H1 (cell line): ENCODE results near the gene CDH2. TPM values are rescaled to one million over a fixed set of nuclear protein-coding genes. Genes with fewer than 3 reads are reported as not detected.
A peak's percentile ranks its signal among the peaks of the same experiment; 100 is the strongest.

Experiments
- CTCF ChIA-PET: fragments of 300-600 bp; sonication (Branson Sonifier 250); formaldehyde crosslinking; loops from one replicate; lab custom pipeline; 2021; ENCODE audit not compliant: partially characterized antibody; lab: Charles Lee
- POLR2A ChIA-PET: fragments of 300-600 bp; sonication (Branson Sonifier 250); formaldehyde crosslinking; loops from one replicate; lab custom pipeline; 2021; ENCODE audit warnings: inconsistent platforms; ENCODE audit not compliant: partially characterized antibody; lab: Charles Lee
- DNase-seq, 2 experiments: peaks; one replicate each; pipeline versions ENCODE4 v3.0.0 to v3.0.0-alpha.2; 2010 to 2022; ENCODE audit warnings: low spot score in 2 of 2, low read depth in 1 of 2, mixed read lengths in 1 of 2
- FAIRE-seq: peaks from 2 replicates; lab custom pipeline; 2011; peaks lifted over from hg19 to GRCh38; lab: Jason Lieb, UNC
- H2AFZ ChIP-seq: 2 replicates; pipeline ENCODE4 v1.8.1; 2012; ENCODE audit warnings: low read length, inconsistent platforms
- H2AK5ac ChIP-seq: 2 replicates; pipeline ENCODE4 v1.6.1; 2013; ENCODE audit warnings: low read depth, low read length
- H2BK120ac ChIP-seq: replicated peaks from 2 replicates; pipeline ENCODE3; 2013; ENCODE audit warnings: low read depth, low read length, inconsistent platforms
- H2BK12ac ChIP-seq: 2 replicates; pipeline ENCODE4 v1.6.1; 2013; ENCODE audit warnings: low read depth, low read length
- H2BK15ac ChIP-seq: 2 replicates; pipeline ENCODE4 v1.6.1; 2013; ENCODE audit warnings: low read length
- H2BK20ac ChIP-seq: 2 replicates; pipeline ENCODE4 v1.6.1; 2013; ENCODE audit warnings: low read length
- H2BK5ac ChIP-seq: 2 replicates; pipeline ENCODE4 v1.6.1; 2013; ENCODE audit warnings: low read depth, low read length
- H3K14ac ChIP-seq: 2 replicates; pipeline ENCODE4 v1.6.1; 2013; ENCODE audit warnings: inconsistent platforms; ENCODE audit not compliant: insufficient read length
- H3K18ac ChIP-seq: 2 replicates; pipeline ENCODE4 v1.6.1; 2013; ENCODE audit warnings: low read length; ENCODE audit errors: extremely low read depth
- H3K23ac ChIP-seq: 2 replicates; pipeline ENCODE4 v1.6.1; 2013; ENCODE audit warnings: inconsistent platforms; ENCODE audit not compliant: insufficient read length
- H3K23me2 ChIP-seq: 2 replicates; pipeline ENCODE4 v1.6.1; 2013; ENCODE audit warnings: low read depth, low read length
- H3K27ac ChIP-seq: 2 replicates; pipeline ENCODE4 v1.6.1; 2011; ENCODE audit warnings: low read depth, low read length, inconsistent platforms
- H3K27me3 ChIP-seq, 4 experiments: replicated peaks in 1 of 4; 1 replicate in 1 of 4; 2 replicates in 3 of 4; pipeline versions ENCODE4 v1.6.1 to v1.8.1; 2011 to 2013; ENCODE audit warnings: low read length in 3 of 4, mild to moderate bottlenecking in 3 of 4, inconsistent platforms in 2 of 4, mixed read lengths in 2 of 4, moderate library complexity in 1 of 4; ENCODE audit not compliant: control insufficient read depth in 3 of 4, insufficient read depth in 3 of 4; ENCODE audit errors: extremely low read depth in 1 of 4
- H3K36me3 ChIP-seq, 4 experiments: 2 replicates each; pipeline versions ENCODE4 v1.6.1 to v1.8.1; 2011 to 2013; ENCODE audit warnings: mild to moderate bottlenecking in 4 of 4, low read length in 3 of 4, moderate library complexity in 2 of 4, control low read depth in 1 of 4, inconsistent platforms in 1 of 4; ENCODE audit not compliant: insufficient read depth in 4 of 4, control insufficient read depth in 2 of 4
- H3K4ac ChIP-seq: replicated peaks from 2 replicates; pipeline ENCODE3; 2013; ENCODE audit warnings: low read length, low read depth, mixed read lengths, inconsistent platforms; ENCODE audit not compliant: insufficient read length
- H3K4me1 ChIP-seq, 4 experiments: replicated peaks in 1 of 4; 1 replicate in 1 of 4; 2 replicates in 3 of 4; pipeline versions ENCODE4 v1.6.1 to v1.8.1; 2011 to 2013; ENCODE audit warnings: low read length in 3 of 4, inconsistent platforms in 2 of 4, mixed read lengths in 1 of 4; ENCODE audit not compliant: insufficient read depth in 4 of 4, control insufficient read depth in 3 of 4
- H3K4me2 ChIP-seq, 2 experiments: 2 replicates each; pipeline versions ENCODE4 v1.6.1 to v1.8.1; 2011 to 2013; ENCODE audit warnings: low read depth in 2 of 2, low read length in 2 of 2, control low read depth in 1 of 2, inconsistent platforms in 1 of 2, mild to moderate bottlenecking in 1 of 2; ENCODE audit not compliant: insufficient read depth in 1 of 2
- H3K4me3 ChIP-seq, 4 experiments: fragments of 200-600, 300-600 bp in 1 of 4; sonication (generic), shearing (Covaris generic), sonication (Bioruptor Twin) in 1 of 4; 2 replicates each; pipeline versions ENCODE4 v1.5.1 to v1.8.1; 2011 to 2016; ENCODE audit warnings: low read length in 4 of 4, low read depth in 3 of 4, control low read depth in 2 of 4, inconsistent platforms in 2 of 4, mild to moderate bottlenecking in 2 of 4, mixed read lengths in 1 of 4, moderate library complexity in 1 of 4; ENCODE audit not compliant: insufficient read depth in 2 of 4; ENCODE audit errors: extremely low read depth in 1 of 4
- H3K56ac ChIP-seq: replicated peaks from 2 replicates; pipeline ENCODE3; 2013; ENCODE audit warnings: low read depth, mild to moderate bottlenecking, mixed read lengths, low read length, inconsistent platforms; ENCODE audit not compliant: insufficient read length
- H3K79me1 ChIP-seq: 2 replicates; pipeline ENCODE4 v1.6.1; 2013; ENCODE audit warnings: low read depth, low read length, control low read depth
- H3K79me2 ChIP-seq, 2 experiments: 2 replicates each; pipeline versions ENCODE4 v1.6.1 to v1.8.1; 2012 to 2013; ENCODE audit warnings: low read length in 2 of 2, mild to moderate bottlenecking in 2 of 2, inconsistent platforms in 1 of 2; ENCODE audit not compliant: insufficient read depth in 2 of 2, control insufficient read depth in 1 of 2
- H3K9ac ChIP-seq, 4 experiments: replicated peaks in 1 of 4; 1 replicate in 1 of 4; 2 replicates in 3 of 4; pipeline versions ENCODE4 v1.6.1 to v1.8.1; 2011 to 2013; ENCODE audit warnings: low read depth in 3 of 4, low read length in 3 of 4, control low read depth in 2 of 4, mild to moderate bottlenecking in 2 of 4, moderate library complexity in 2 of 4, inconsistent platforms in 1 of 4; ENCODE audit errors: extremely low read depth in 1 of 4
- H3K9me3 ChIP-seq, 2 experiments: 2 replicates each; pipeline versions ENCODE4 v1.6.1 to v1.8.1; 2012 to 2013; ENCODE audit warnings: mild to moderate bottlenecking in 2 of 2, moderate library complexity in 2 of 2, control low read depth in 1 of 2, inconsistent platforms in 1 of 2, low read depth in 1 of 2, low read length in 1 of 2, mixed read lengths in 1 of 2; ENCODE audit not compliant: insufficient read depth in 2 of 2
- H4K20me1 ChIP-seq, 2 experiments: replicated peaks in 1 of 2; 2 replicates each; pipeline versions ENCODE3 to v1.8.1; 2011 to 2013; ENCODE audit warnings: inconsistent platforms in 2 of 2, low read length in 2 of 2, mild to moderate bottlenecking in 1 of 2; ENCODE audit not compliant: insufficient read depth in 2 of 2, control insufficient read depth in 1 of 2
- H4K5ac ChIP-seq: 2 replicates; pipeline ENCODE4 v1.6.1; 2013; ENCODE audit warnings: low read length, low read depth, mixed read lengths, inconsistent platforms; ENCODE audit not compliant: insufficient read length
- H4K8ac ChIP-seq: 2 replicates; pipeline ENCODE4 v1.8.0; 2013; ENCODE audit warnings: mild to moderate bottlenecking, moderate library complexity, low read length, inconsistent platforms; ENCODE audit not compliant: insufficient read depth; ENCODE audit errors: extremely low read depth
- H4K91ac ChIP-seq: replicated peaks from 2 replicates; pipeline ENCODE3; 2013; ENCODE audit warnings: low read length, mixed read lengths, inconsistent platforms; ENCODE audit not compliant: insufficient read length
- ASH2L ChIP-seq: fragments of 200-600, 300-600 bp; sonication (generic); IDR thresholded peaks from one replicate; pipeline ENCODE4 v1.7.1; 2017; ENCODE audit warnings: low read length
- ATF3 ChIP-seq: IDR thresholded peaks from 2 replicates; pipeline ENCODE4 v1.6.1; 2011; ENCODE audit warnings: low read depth, mild to moderate bottlenecking, low read length; ENCODE audit not compliant: insufficient read depth
- BRCA1 ChIP-seq: IDR thresholded peaks from 2 replicates; pipeline ENCODE4 v1.6.1; 2012; ENCODE audit warnings: low read depth, low read length, improper control_type of control experiment
- CBX8 ChIP-seq: fragments of 300-800, 300-1000 bp; sonication (generic); IDR thresholded peaks from 2 replicates; pipeline ENCODE4 v1.7.1; 2016; ENCODE audit warnings: low read depth, low read length, borderline replicate concordance
- CEBPB ChIP-seq: IDR thresholded peaks from 2 replicates; pipeline ENCODE4 v1.6.1; 2012; ENCODE audit warnings: low read depth, low read length
- CHD2 ChIP-seq: IDR thresholded peaks from 2 replicates; pipeline ENCODE4 v1.6.1; 2012; ENCODE audit warnings: low read length, improper control_type of control experiment
- GTF2F1 ChIP-seq: IDR thresholded peaks from 2 replicates; pipeline ENCODE4 v1.6.1; 2012; ENCODE audit warnings: low read depth, low read length, improper control_type of control experiment, borderline replicate concordance
- JUN ChIP-seq: IDR thresholded peaks from 2 replicates; pipeline ENCODE4 v1.6.1; 2011; ENCODE audit warnings: low read depth, mild to moderate bottlenecking, improper control_type of control experiment, low read length
- POLR2A ChIP-seq, 2 experiments: IDR thresholded peaks; 1 replicate in 1 of 2; 2 replicates in 1 of 2; pipeline ENCODE4 v1.6.1; 2011; ENCODE audit warnings: low read depth in 2 of 2, low read length in 2 of 2, mild to moderate bottlenecking in 2 of 2; ENCODE audit errors: control extremely low read depth in 1 of 2
- POLR2AphosphoS5 ChIP-seq: IDR thresholded peaks from 2 replicates; pipeline ENCODE4 v1.6.1; 2011; ENCODE audit warnings: low read depth, low read length
- SAP30 ChIP-seq: fragments of 300-600 bp; sonication (generic); IDR thresholded peaks from 2 replicates; pipeline ENCODE4 v1.7.1; 2012; ENCODE audit warnings: low read length, moderate library complexity, mild to moderate bottlenecking, inconsistent platforms; ENCODE audit not compliant: insufficient read depth, insufficient replicate concordance
- SP1 ChIP-seq: IDR thresholded peaks from 2 replicates; pipeline ENCODE4 v1.6.1; 2011; ENCODE audit warnings: low read depth, low read length
- USF2 ChIP-seq: IDR thresholded peaks from 2 replicates; pipeline ENCODE4 v1.6.1; 2011; ENCODE audit warnings: low read length, improper control_type of control experiment
- WGBS, 2 experiments: shearing (Covaris generic) in 1 of 2; methylation state at CpG; one replicate each; pipeline versions ENCODE4 v1.1.6 to v1.1.7; 2013 to 2015; ENCODE audit warnings: low lambda C conversion rate in 2 of 2, mixed read lengths in 2 of 2, inconsistent platforms in 1 of 2, low coverage in 1 of 2, missing lambda C conversion rate in 1 of 2; ENCODE audit not compliant: insufficient replicate concordance in 2 of 2, insufficient coverage in 1 of 2, insufficient read length in 1 of 2; ENCODE audit errors: extremely low coverage in 1 of 2, missing lambda C conversion rate in 1 of 2; 5-methylcytosine and 5-hydroxymethylcytosine counted together
- polyA plus RNA-seq, 7 experiments: library from polyadenylated mRNA; depleted of rRNA in 3 of 7; stranded (reverse) in 5 of 7; unstranded in 2 of 7; fragments of >200 nt in 5 of 7; fragments of 200-250 nt in 2 of 7; gene quantifications; 1 replicate in 5 of 7; 2 replicates in 1 of 7; 4 replicates in 1 of 7; pipeline versions ENCODE4 v1.2.1 to v1.2.3, GENCODE V29; 2011 to 2013; ENCODE audit warnings: missing spikeins in 2 of 7, mixed read lengths in 2 of 7
- total RNA-seq: library from RNA; stranded (reverse); fragmentation: NEBNext Ultra II Directional; extraction: Animal tissue kit (Norgen Biotek cat#: 25700); gene quantifications from 2 replicates; pipeline ENCODE4 v1.2.1, GENCODE V29; 2021

The CDH2 gene
- total and polyA plus RNA-seq, 2 of the 8 experiments (the other 6 are each of a cell fraction or from before 2014, with no cell fraction given): 15.0 to 56.5 TPM

- H4K20me1 ChIP-seq: no peaks in the 10 kb centered on the region
- no peak overlapping the region for H3K56ac ChIP-seq
- no peak overlapping the region for H3K4me2 ChIP-seq
- H3K79me1 ChIP-seq: no peaks in the 10 kb centered on the region
- H4K8ac ChIP-seq: no peak overlapping the region
- no peak overlapping the region for H2AK5ac ChIP-seq
- no peak overlapping the region for H3K27ac ChIP-seq
- H3K79me2 ChIP-seq: no peaks in the 10 kb centered on the region
- ChIA-PET POLR2A (no interaction called here), CTCF (no interaction called here)
- no peak overlapping the region for H4K5ac ChIP-seq
- no peak for FAIRE-seq
- no peaks in the 10 kb centered on the region; a peak in 1 of 8 replicates for H3K36me3 ChIP-seq
- peaks cover 0 to 8% (median 4%) of the 10 kb centered on the region in 4 experiments; a peak in 3 of 7 replicates for H3K4me1 ChIP-seq
- 83% methylated on average over 4 of the region's 4 CpGs; no CpG with 5 or more reads in 1 of the 2 experiments for WGBS, 2 experiments
- no peak overlapping the region for H2BK15ac ChIP-seq
- no peak overlapping the region for H2BK20ac ChIP-seq
- no peak overlapping the region for H2AFZ ChIP-seq
- no peaks in the 10 kb centered on the region for H3K27me3 ChIP-seq
- no peak overlapping the region for H3K4me3 ChIP-seq
- H3K23me2 ChIP-seq: no peaks in the 10 kb centered on the region; the same call in 1 of the 2 replicates
- no peak overlapping the region for H3K23ac ChIP-seq
- no peak overlapping the region for H4K91ac ChIP-seq
- DNase-seq: no peak
- H2BK12ac ChIP-seq: no peak overlapping the region
- H2BK5ac ChIP-seq: no peak overlapping the region
- no peak overlapping the region for H3K18ac ChIP-seq
- no peak overlapping the region for H2BK120ac ChIP-seq
- H3K14ac ChIP-seq: no peak overlapping the region
- no peak overlapping the region for H3K9ac ChIP-seq
- H3K9me3 ChIP-seq: no peaks in the 10 kb centered on the region
- H3K4ac ChIP-seq: peak overlapping the region; percentile 8
- TF ChIP-seq CHD2 (no peak), GTF2F1 (no peak), POLR2AphosphoS5 (no peak), SAP30 (no peak), ATF3 (no peak), JUN (no peak), CEBPB (no peak), BRCA1 (no peak), USF2 (no peak), POLR2A (IDR thresholded peaks at IDR 0.05; ENCODE audit: control extremely low read depth in 1 of 2, low read depth in 2 of 2, low read length in 2 of 2) (no peak), CBX8 (no peak), SP1 (no peak), ASH2L (no peak)
Observed at GRCh38 chr18:28183418-28184078, 6.6 kb upstream of the CDH2 start.
